ENCODE results near the gene PRR14.
A peak's percentile ranks its signal among the peaks of the same experiment; 100 is the strongest.
"Not testable (repeated sequence)": the region's sequence is repeated elsewhere in the genome, so short reads cannot be mapped to it uniquely, and the experiment has no call there.

PRR14 gene

GRCh38 chr16:30633526-30633925 lies 17.2 kb upstream of the PRR14 start:
- DNase-seq, result no peak

GRCh38 chr16:30636599-30636998 lies 14.2 kb upstream of the PRR14 start:
- no peak for DNase-seq

- DNase-seq, result not testable (repeated sequence)
Measured at GRCh38 chr16:30637139-30637538, 13.6 kb upstream of the PRR14 start.

- DNase-seq, result peak; percentile 39
Measured at GRCh38 chr16:30637944-30638343, 12.8 kb upstream of the PRR14 start.

- no peak for DNase-seq
Measured at GRCh38 chr16:30641378-30641982, 9.3 kb upstream of the PRR14 start.

- DNase-seq, result no peak
Measured at GRCh38 chr16:30644334-30644830, 6.4 kb upstream of the PRR14 start.

GRCh38 chr16:30645727-30646126 lies 5.0 kb upstream of the PRR14 start:
- no peak for DNase-seq

GRCh38 chr16:30647274-30647571 lies 3.5 kb upstream of the PRR14 start:
- no peak for DNase-seq

GRCh38 chr16:30649725-30650368 lies 913 bp upstream of the PRR14 start:
- DNase-seq, result no peak

GRCh38 chr16:30651124-30652004 lies 604 bp downstream of the PRR14 start:
- peak; percentile 26 for DNase-seq

- DNase-seq, result no peak
Measured at GRCh38 chr16:30652005-30652296, 1.2 kb downstream of the PRR14 start.

- no peak for DNase-seq
Measured at GRCh38 chr16:30652718-30653117, 2.0 kb downstream of the PRR14 start.

GRCh38 chr16:30654856-30655255 lies 4.1 kb downstream of the PRR14 start:
- DNase-seq, result no peak

GRCh38 chr16:30655815-30656347 lies 5.1 kb downstream of the PRR14 start:
- DNase-seq, result no peak

GRCh38 chr16:30656388-30656787 lies 5.6 kb downstream of the PRR14 start:
- DNase-seq, result no peak

GRCh38 chr16:30656974-30657865 lies 6.5 kb downstream of the PRR14 start:
- DNase-seq, result peak; percentile 80

GRCh38 chr16:30657866-30658730 lies 7.3 kb downstream of the PRR14 start, which contains the start of gene FBRS:
Gene FBRS (plus strand): TSS chr16:30658431. CDS start chr16:30659519, 1,088 bp downstream.
- DNase-seq, result peak; percentile 100

- DNase-seq, result peak; percentile 96
Measured at GRCh38 chr16:30658731-30659506, 8.2 kb downstream of the PRR14 start.

- DNase-seq, result no peak
Measured at GRCh38 chr16:30659507-30660423, 9.0 kb downstream of the PRR14 start.
